Memory B cell (primary cell): ENCODE data around the gene MYOG.
A peak's percentile ranks its signal among the peaks of the same experiment; 100 is the strongest.

Experiments used
- ATAC-seq: fragments of 150-1000 bp; cut with Tn5 transposase; 2 replicates; pipeline ENCODE4 v1.10.0; 2021; ENCODE audit warnings: low read depth, mild to moderate bottlenecking, moderate library complexity
- DNase-seq, 2 donors: peaks; one replicate each; pipeline ENCODE4 v3.0.0; 2022; ENCODE audit warnings: low spot score in 2 of 2
- H3K27ac Mint-ChIP-seq: one replicate; pipeline ENCODE4 v1.8.0; 2022; ENCODE audit warnings: mild to moderate bottlenecking, moderate library complexity, mixed read lengths
- H3K27me3 Mint-ChIP-seq: one replicate; pipeline ENCODE4 v1.8.0; 2022; ENCODE audit warnings: mixed read lengths
- H3K36me3 Mint-ChIP-seq: one replicate; pipeline ENCODE4 v1.8.0; 2022; ENCODE audit warnings: mild to moderate bottlenecking, mixed read lengths
- H3K4me1 Mint-ChIP-seq: one replicate; pipeline ENCODE4 v1.8.0; 2022; ENCODE audit warnings: mixed read lengths
- H3K4me3 Mint-ChIP-seq: one replicate; pipeline ENCODE4 v1.8.0; 2022; ENCODE audit warnings: mild to moderate bottlenecking, moderate library complexity, mixed read lengths
- H3K9me3 Mint-ChIP-seq: one replicate; pipeline ENCODE4 v1.8.0; 2022; ENCODE audit warnings: mixed read lengths

The MYOG gene

GRCh38 chr1:203075236-203076030 lies 10.4 kb downstream of the MYOG start:
- ATAC-seq, result peak; percentile 45
- DNase-seq, result no peak
- H3K9me3 Mint-ChIP-seq, result no peaks in the 10 kb centered on the region
- H3K27ac Mint-ChIP-seq, result no peak overlapping the region
- peaks cover 3% of the 10 kb centered on the region for H3K36me3 Mint-ChIP-seq
- H3K27me3 Mint-ChIP-seq, result peaks cover 35% of the 10 kb centered on the region
- H3K4me3 Mint-ChIP-seq, result no peak overlapping the region
- H3K4me1 Mint-ChIP-seq, result peaks cover 5% of the 10 kb centered on the region

- Mint-ChIP-seq H3K27ac (no peak overlapping the region), H3K4me3 (no peak overlapping the region), H3K9me3 (no peaks in the 10 kb centered on the region)
Observed at GRCh38 chr1:203074610-203075009, 11.2 kb downstream of the MYOG start.

DNA sequence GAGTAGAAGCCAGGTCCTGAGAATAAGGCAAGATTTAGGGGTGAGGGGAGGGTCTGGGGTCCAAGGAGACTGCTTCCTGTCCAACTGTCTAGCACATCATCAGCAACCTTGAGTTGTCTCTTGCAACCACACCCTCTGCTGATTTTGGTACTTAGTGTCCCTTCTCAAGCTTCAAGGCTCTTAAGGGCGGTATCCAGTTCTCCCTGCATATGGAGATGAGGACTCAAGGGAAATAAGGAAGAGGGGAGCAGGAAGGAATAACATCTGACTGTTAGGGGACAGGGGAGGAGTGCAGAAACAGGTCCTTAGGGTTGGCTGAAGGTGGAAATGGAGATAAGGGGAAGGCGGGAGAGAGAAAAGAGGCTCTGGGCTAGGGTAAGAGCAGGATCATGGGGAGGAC lies 12.3 kb downstream of the MYOG start:
- Mint-ChIP-seq H3K4me1 (peaks cover 9% of the 10 kb centered on the region), H3K4me3 (no peak overlapping the region), H3K27me3 (peaks cover 26% of the 10 kb centered on the region), H3K27ac (no peak overlapping the region), H3K9me3 (no peaks in the 10 kb centered on the region), H3K36me3 (peaks cover 3% of the 10 kb centered on the region)
- ATAC-seq, result no peak
- DNase-seq, result no peak

More at GRCh38 chr1:203074610-203075009, 11.2 kb downstream of the MYOG start:
- ATAC-seq, result no peak
- H3K27me3 Mint-ChIP-seq, result peaks cover 31% of the 10 kb centered on the region
- peaks cover 3% of the 10 kb centered on the region for H3K36me3 Mint-ChIP-seq
- DNase-seq, result no peak
- peaks cover 5% of the 10 kb centered on the region for H3K4me1 Mint-ChIP-seq

DNA sequence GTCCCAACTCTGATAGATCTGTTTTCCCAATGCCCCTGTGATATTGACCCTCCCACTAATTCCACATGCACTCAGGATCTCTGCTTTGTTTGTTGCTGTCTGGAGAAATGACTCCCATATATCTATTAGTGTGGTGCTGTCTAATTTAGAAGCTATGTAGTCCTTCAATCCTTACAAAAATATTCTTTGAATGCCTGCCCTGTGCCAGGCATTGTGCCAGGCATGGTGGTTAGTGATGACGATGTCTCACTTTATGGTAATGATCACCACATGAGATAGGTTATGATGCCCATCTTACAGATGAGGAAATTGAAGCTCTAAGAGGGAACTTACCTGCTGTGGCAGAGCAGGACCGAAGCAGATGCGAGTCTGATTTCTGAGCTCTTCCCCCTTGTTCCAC lies 12.9 kb downstream of the MYOG start:
- no peaks in the 10 kb centered on the region for H3K9me3 Mint-ChIP-seq
- peaks cover 9% of the 10 kb centered on the region for H3K4me1 Mint-ChIP-seq
- ATAC-seq (no peak), DNase-seq (no peak)
- no peak overlapping the region for H3K4me3 Mint-ChIP-seq
- peaks cover 3% of the 10 kb centered on the region for H3K36me3 Mint-ChIP-seq
- no peak overlapping the region for H3K27ac Mint-ChIP-seq
- H3K27me3 Mint-ChIP-seq, result peaks cover 23% of the 10 kb centered on the region

- no peaks in the 10 kb centered on the region for H3K9me3 Mint-ChIP-seq
- H3K4me3 Mint-ChIP-seq, result no peak overlapping the region
- no peak overlapping the region for H3K27ac Mint-ChIP-seq
- DNase-seq (no peak), ATAC-seq (no peak)
- peaks cover 3% of the 10 kb centered on the region for H3K36me3 Mint-ChIP-seq
- H3K27me3 Mint-ChIP-seq, result peaks cover 27% of the 10 kb centered on the region
- peaks cover 9% of the 10 kb centered on the region for H3K4me1 Mint-ChIP-seq
Observed at GRCh38 chr1:203072002-203072602, 13.7 kb downstream of the MYOG start.

GRCh38 chr1:203069030-203069747 lies 16.6 kb downstream of the MYOG start:
- no peak for ATAC-seq
- Mint-ChIP-seq H3K27ac (no peak overlapping the region), H3K4me1 (peaks cover 4% of the 10 kb centered on the region), H3K27me3 (peaks cover 21% of the 10 kb centered on the region), H3K36me3 (peaks cover 3% of the 10 kb centered on the region), H3K4me3 (no peak overlapping the region), H3K9me3 (no peaks in the 10 kb centered on the region)
- no peak for DNase-seq

GRCh38 chr1:203066965-203067364 lies 18.8 kb downstream of the MYOG start:
- Mint-ChIP-seq H3K4me3 (no peak overlapping the region), H3K27me3 (peaks cover 7% of the 10 kb centered on the region), H3K36me3 (peaks cover 3% of the 10 kb centered on the region), H3K9me3 (no peaks in the 10 kb centered on the region), H3K4me1 (peaks cover 4% of the 10 kb centered on the region), H3K27ac (no peak overlapping the region)
- ATAC-seq, result no peak
- DNase-seq, result no peak

- H3K9me3 Mint-ChIP-seq, result no peaks in the 10 kb centered on the region
- H3K27me3 Mint-ChIP-seq, result peaks cover 11% of the 10 kb centered on the region
- H3K36me3 Mint-ChIP-seq, result peaks cover 3% of the 10 kb centered on the region
- ATAC-seq (no peak), DNase-seq (no peak)
- peaks cover 4% of the 10 kb centered on the region for H3K4me1 Mint-ChIP-seq
- no peak overlapping the region for H3K4me3 Mint-ChIP-seq
- no peak overlapping the region for H3K27ac Mint-ChIP-seq
Observed at GRCh38 chr1:203065986-203066385, 19.8 kb downstream of the MYOG start.

GRCh38 chr1:203065191-203065590 lies 20.6 kb downstream of the MYOG start:
- H3K9me3 Mint-ChIP-seq, result no peaks in the 10 kb centered on the region
- H3K27ac Mint-ChIP-seq, result no peak overlapping the region
- ATAC-seq, result no peak
- no peak for DNase-seq
- H3K4me1 Mint-ChIP-seq, result peaks cover 4% of the 10 kb centered on the region
- H3K36me3 Mint-ChIP-seq, result peaks cover 3% of the 10 kb centered on the region
- H3K27me3 Mint-ChIP-seq, result peaks cover 13% of the 10 kb centered on the region
- no peak overlapping the region for H3K4me3 Mint-ChIP-seq

DNA sequence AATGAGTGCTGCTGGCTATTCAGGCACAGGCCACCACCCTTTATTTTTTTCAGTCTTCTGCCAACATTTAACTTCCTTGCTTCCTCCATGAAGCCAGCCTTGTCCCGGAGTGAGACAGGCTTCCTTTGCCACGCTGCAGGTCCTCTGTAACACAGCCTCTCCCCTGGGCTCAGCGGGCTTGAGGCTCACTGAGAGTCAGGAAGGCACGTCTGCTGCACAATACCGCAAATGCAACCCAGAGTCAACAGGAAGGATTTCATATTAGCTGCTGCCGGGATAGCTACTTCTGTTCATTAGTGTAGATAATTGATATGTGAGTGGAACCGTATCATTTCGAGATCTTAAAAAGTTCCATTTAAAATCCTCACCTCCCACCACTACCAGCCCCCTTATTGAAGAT lies 22.5 kb downstream of the MYOG start:
- Mint-ChIP-seq H3K4me3 (no peak overlapping the region), H3K9me3 (no peaks in the 10 kb centered on the region), H3K27ac (no peak overlapping the region), H3K36me3 (peaks cover 3% of the 10 kb centered on the region), H3K27me3 (peaks cover 15% of the 10 kb centered on the region), H3K4me1 (no peaks in the 10 kb centered on the region)
- DNase-seq (no peak), ATAC-seq (no peak)

- DNase-seq, result no peak
- no peak overlapping the region for H3K27ac Mint-ChIP-seq
- H3K27me3 Mint-ChIP-seq, result peaks cover 20% of the 10 kb centered on the region
- H3K36me3 Mint-ChIP-seq, result no peaks in the 10 kb centered on the region
- peaks cover 4% of the 10 kb centered on the region for H3K4me1 Mint-ChIP-seq
- no peaks in the 10 kb centered on the region for H3K9me3 Mint-ChIP-seq
- no peak overlapping the region for H3K4me3 Mint-ChIP-seq
- ATAC-seq, result no peak
Observed at GRCh38 chr1:203060115-203060514, 25.7 kb downstream of the MYOG start.

- Mint-ChIP-seq H3K9me3 (no peaks in the 10 kb centered on the region), H3K27ac (no peak overlapping the region), H3K27me3 (peaks cover 22% of the 10 kb centered on the region), H3K4me1 (peaks cover 4% of the 10 kb centered on the region), H3K36me3 (no peaks in the 10 kb centered on the region), H3K4me3 (no peak overlapping the region)
- DNase-seq (no peak), ATAC-seq (no peak)
Observed at GRCh38 chr1:203059485-203059884, 26.3 kb downstream of the MYOG start.

- DNase-seq (no peak), ATAC-seq (no peak)
- Mint-ChIP-seq H3K4me1 (peaks cover 4% of the 10 kb centered on the region), H3K27me3 (peaks cover 23% of the 10 kb centered on the region), H3K36me3 (no peaks in the 10 kb centered on the region), H3K27ac (no peak overlapping the region), H3K4me3 (no peak overlapping the region), H3K9me3 (no peaks in the 10 kb centered on the region)
Observed at GRCh38 chr1:203058676-203058935, 27.2 kb downstream of the MYOG start.

DNA sequence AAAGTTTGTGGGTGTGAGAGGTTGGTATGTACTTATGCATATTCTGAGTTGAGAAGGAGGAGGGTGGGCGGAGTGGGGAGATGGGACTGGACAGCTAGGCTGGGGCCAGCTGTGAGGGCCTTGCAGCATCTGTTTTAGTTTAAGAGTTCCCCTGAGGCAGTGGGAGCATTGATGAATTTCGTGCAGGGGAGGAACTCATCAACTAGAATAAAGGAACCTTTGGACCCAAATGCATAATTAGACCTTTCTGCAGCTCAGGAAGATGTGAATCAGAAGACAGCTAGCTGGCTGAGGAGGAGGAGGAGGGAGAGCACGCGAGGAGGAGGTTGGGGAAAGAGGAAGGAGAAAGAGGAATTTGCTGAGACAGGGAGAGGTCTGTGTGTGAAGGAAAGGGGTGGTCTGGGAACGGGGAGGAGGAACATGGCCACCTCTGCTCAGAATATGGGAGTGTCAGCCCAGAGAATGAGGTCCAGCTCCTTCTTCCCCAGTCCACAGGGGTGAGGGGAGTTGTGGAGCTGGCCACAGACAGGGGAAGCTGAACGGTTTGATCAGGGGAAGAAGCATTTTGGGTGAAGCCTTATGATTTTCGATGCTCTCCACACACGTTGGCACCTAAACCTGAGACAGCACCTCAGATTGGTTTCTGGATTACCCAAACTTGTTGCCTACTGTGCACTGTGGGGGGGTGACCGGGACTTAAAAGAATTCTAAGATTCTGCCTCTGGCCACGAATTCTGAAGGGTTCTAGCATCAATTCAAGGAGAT lies 27.7 kb downstream of the MYOG start:
- Mint-ChIP-seq H3K9me3 (no peaks in the 10 kb centered on the region), H3K27ac (no peak overlapping the region), H3K4me1 (peaks cover 4% of the 10 kb centered on the region), H3K36me3 (no peaks in the 10 kb centered on the region), H3K4me3 (no peak overlapping the region), H3K27me3 (peaks cover 23% of the 10 kb centered on the region)
- DNase-seq, result no peak
- ATAC-seq, result no peak
